ENCODE results near the gene MFSD8. TPM values are rescaled to one million over a fixed set of nuclear protein-coding genes. Genes with fewer than 3 reads are reported as not detected.

MFSD8 gene
- total RNA-seq, 1 experiment from 2014 or later = 24.0 TPM

DNA sequence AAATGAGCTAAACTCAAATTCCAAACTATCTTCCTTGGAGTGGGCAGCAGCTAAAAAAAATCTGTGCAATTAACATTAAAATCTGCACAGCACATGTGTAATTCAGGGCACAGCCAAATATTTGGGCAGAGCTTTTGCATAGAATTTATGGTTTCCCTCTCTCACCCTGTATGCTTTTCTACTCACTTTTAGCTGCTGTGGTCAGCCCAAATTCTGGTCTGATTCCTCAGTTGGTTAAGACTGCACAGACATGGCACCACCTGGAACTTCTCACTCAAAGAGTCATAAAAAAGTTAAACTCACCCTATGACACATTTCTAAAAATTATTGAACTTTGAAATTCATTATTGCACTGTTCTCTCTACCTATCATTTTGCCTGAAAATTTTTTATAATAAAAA lies 89.2 kb downstream of the MFSD8 start:
- Histone ChIP-seq H3K27me3 (ENCODE audit: insufficient read depth, low read length) (no peaks in the 10 kb centered on the region), H2BK20ac (ENCODE audit: low read depth, low read length, poor library complexity, severe bottlenecking) (no peak overlapping the region), H2AK5ac (ENCODE audit: insufficient read length, low read length) (no peak overlapping the region), H2AFZ (ENCODE audit: low read length) (no peak overlapping the region), H3K4me1 (ENCODE audit: insufficient read depth, low read length) (no peaks in the 10 kb centered on the region), H3K9ac (ENCODE audit: extremely low read depth, insufficient read length, low read length) (no peak overlapping the region), H2BK5ac (ENCODE audit: insufficient read length, low read length) (no peak overlapping the region), H2BK12ac (ENCODE audit: insufficient read length, low read depth, low read length) (no peak overlapping the region), H3K4ac (ENCODE audit: low read depth, low read length) (no peak overlapping the region), H3K79me2 (ENCODE audit: insufficient read depth, low read length) (no peaks in the 10 kb centered on the region; the same call in 1 of the 2 replicates), H4K20me1 (ENCODE audit: control insufficient read depth, insufficient read depth, insufficient read length) (no peaks in the 10 kb centered on the region), H3K4me2 (ENCODE audit: insufficient read depth, insufficient read length, low read length) (no peak overlapping the region), H3K23ac (ENCODE audit: insufficient read length, low read depth, low read length) (no peak overlapping the region), H3K18ac (ENCODE audit: insufficient read length, low read depth, low read length) (no peak overlapping the region), H3K14ac (ENCODE audit: insufficient read depth, low read length) (no peak overlapping the region), H3K79me1 (ENCODE audit: insufficient read depth, low read depth, low read length, poor library complexity, severe bottlenecking) (no peaks in the 10 kb centered on the region), H3K27ac (ENCODE audit: insufficient read length, low read depth, low read length) (no peak overlapping the region), H3K56ac (ENCODE audit: insufficient read length, low read depth, low read length) (no peak overlapping the region), H4K91ac (ENCODE audit: insufficient read length, low read depth, low read length) (no peak overlapping the region), H2BK15ac (ENCODE audit: low read depth, low read length) (no peak overlapping the region), H2BK120ac (ENCODE audit: low read depth, low read length, poor library complexity, severe bottlenecking) (no peak overlapping the region), H3K23me2 (ENCODE audit: insufficient read length, low read depth, low read length, poor library complexity, severe bottlenecking) (no peaks in the 10 kb centered on the region), H4K8ac (replicated peaks; ENCODE audit: insufficient read length, low read depth, low read length) (no peak overlapping the region), H4K5ac (ENCODE audit: insufficient read length, low read depth, low read length) (no peak overlapping the region), H3K9me3 (ENCODE audit: control insufficient read depth, low read depth, low read length) (no peaks in the 10 kb centered on the region), H3T11ph (ENCODE audit: low read length) (no peak overlapping the region)
- Mint-ChIP-seq H3K27me3 (ENCODE audit: low read depth) (no peaks in the 10 kb centered on the region; the same call in 1 of the 2 replicates), H3K4me3 (no peak overlapping the region), H3K9me3 (0 out of 5 replicates have a peak, but pooled peaks cover 0 to under 1% of the 10 kb centered on the region in 2 experiments), H3K36me3 (ENCODE audit: insufficient read depth in 1 of 3, low read depth in 3 of 3) (peaks cover 0 to 14% (median 7%) of the 10 kb centered on the region in 3 experiments; a peak in 4 of 7 replicates), H3K27ac (no peak overlapping the region; a peak in 1 of 7 replicates), H3K4me1 (peaks cover 6 to 10% of the 10 kb centered on the region in 2 experiments; a peak in 3 of 4 replicates)
- DNase-seq = no peak
- TF ChIP-seq, protein P1, sequence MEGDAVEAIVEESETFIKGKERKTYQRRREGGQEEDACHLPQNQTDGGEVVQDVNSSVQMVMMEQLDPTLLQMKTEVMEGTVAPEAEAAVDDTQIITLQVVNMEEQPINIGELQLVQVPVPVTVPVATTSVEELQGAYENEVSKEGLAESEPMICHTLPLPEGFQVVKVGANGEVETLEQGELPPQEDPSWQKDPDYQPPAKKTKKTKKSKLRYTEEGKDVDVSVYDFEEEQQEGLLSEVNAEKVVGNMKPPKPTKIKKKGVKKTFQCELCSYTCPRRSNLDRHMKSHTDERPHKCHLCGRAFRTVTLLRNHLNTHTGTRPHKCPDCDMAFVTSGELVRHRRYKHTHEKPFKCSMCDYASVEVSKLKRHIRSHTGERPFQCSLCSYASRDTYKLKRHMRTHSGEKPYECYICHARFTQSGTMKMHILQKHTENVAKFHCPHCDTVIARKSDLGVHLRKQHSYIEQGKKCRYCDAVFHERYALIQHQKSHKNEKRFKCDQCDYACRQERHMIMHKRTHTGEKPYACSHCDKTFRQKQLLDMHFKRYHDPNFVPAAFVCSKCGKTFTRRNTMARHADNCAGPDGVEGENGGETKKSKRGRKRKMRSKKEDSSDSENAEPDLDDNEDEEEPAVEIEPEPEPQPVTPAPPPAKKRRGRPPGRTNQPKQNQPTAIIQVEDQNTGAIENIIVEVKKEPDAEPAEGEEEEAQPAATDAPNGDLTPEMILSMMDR (conservative IDR thresholded peaks at IDR 0.05) = no peak

All from H9 (cell line).